MV-4-11 (cell line): ENCODE data around the gene DTNA.
"Not testable (repeated sequence)": the region's sequence is repeated elsewhere in the genome, so short reads cannot be mapped to it uniquely, and the experiment has no call there.

Source experiments
- DNase-seq: peaks from one replicate; lab custom pipeline; 2025; lab: John Stamatoyannopoulos, UW

DTNA gene

DNA sequence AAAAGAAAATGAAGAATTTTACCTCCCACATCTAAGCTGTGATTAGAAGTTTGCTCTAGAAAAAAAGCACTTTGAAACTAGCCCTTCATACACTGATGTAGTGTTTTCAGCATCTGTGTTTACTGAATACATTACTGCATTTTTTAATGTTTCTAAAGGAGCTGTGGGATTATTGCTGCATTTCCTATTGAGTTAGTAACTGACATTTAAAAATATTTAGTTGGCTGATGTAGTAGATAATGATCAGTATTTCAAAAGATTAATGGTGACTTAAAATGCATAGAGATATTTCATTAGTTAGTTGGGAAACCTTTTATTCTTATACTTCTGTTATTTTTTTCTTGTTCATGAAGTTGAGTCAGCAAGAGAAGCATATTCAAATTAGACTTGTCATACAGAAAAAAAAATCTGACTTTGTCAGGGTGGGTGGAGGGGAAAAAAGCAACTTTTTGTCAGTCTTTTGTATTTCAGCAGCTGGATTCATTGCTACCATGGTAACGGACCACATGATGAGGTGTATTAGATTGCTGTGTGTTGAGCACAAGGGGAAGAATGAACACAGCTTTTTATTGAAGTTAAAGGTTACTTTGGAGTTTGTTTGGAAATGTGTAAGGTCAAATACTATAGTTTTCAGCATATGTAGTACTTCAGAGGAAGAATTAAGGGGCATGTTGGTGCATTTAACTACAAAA, at the start of gene DTNA:
Gene DTNA, plus strand, starts transcription at position 549 of the 692 bp plus-strand sequence. CDS start 45,679 bp downstream, outside the sequence.
- DNase-seq = peak; percentile 48

DNA sequence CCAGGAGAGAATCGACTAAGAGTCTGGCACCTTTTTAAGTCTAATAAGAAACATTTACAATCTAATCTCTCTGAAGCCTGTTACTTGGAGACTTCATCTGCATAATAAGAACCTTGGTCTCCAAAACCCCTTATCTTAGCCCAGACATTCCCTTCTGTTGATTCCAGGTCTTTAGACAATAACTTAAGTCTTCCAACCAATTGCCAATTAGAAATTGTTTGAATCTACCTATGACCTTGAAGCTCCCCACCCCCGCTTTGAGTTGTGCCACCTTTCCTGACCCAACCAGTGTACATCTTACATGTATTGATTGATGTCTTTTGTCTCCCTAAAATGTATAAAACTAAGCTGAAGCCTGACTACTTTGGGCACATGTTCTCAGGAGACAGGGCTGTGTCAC, 49.5 kb upstream of the DTNA start:
- no peak for DNase-seq

DNA sequence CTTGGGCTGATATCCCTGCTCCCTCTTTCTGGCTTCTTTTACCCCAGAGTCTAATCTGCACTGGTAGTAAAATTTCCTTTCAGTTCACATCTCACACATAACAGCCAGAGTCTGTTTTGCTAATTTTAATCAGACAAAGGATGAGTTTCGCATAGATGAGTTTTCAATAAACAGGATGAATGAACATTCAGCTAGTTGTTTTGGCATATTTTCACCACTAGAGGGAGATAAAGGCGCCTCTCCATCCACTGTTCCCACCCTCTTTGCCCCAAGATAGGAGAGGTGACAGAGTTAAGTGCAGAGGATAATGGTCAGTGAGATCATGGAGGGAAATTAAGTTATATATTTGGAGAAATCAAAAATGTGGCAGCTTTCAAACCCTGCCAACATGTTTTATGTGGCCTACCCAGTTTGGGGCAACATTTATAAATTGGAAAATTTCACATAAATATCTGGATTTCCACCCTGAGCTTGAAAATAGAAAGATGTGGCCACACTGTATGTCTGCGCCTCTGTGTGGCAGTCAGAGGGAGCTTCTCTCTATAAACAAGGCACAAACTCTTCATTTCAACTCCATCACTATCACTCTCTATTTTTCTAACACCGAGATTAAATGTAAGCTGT, 48.5 kb upstream of the DTNA start:
- peak; percentile 30 for DNase-seq

DNA sequence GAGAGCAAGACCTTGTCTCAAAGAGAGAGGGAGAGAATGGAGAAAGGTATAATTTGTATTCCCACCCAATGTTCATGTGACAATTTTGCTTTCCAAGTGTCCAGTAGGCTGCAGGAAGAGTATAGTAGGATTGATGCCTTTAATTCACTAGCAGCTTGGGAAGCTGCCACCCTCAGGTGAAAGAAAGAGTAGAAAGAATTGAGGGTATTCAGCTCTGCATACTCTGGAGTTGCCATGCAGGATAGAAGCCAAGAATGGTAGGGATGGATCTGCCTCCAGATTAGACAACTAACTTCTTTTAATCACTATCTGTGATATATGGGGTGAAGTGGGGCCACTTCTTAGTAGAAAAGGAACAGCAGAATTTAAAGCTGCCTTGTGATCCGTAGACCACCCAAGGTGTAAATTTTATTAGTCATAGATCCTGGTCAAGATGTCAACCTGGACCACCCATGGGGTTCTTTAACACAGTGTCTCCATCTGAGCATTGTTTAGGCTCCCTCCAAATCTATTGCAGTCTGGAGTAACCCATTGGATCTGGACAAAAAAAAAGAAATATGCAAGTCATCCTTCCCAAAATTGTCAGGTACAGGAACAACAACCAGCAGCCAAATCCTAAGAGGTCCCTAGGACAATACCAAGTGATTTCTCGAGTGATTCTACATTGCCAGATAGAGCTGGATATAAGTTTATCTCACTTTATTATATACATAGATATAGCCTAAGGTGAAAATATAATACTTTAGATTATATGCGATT, 33.1 kb upstream of the DTNA start:
- DNase-seq = no peak

DNA sequence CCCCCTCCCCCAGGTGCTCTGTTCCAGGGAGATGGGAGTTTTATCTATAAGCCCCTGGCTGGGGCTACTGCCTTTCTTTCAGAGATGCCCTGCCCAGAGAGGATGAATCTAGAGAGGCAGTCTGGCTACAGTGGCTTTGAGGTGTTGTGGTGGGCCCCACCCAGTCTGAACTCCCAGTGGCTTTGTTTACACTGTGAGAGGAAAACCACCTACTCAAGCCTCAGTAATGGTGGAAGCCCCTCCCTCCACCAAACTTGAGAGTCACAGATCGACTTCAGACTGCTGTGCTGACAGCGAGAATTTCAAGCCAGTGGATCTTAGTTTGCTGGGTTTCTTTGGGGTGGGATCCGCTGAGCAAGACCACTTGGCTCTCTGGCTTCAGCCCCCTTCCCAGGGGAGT, 20.3 kb upstream of the DTNA start:
- DNase-seq = not testable (repeated sequence)

DNA sequence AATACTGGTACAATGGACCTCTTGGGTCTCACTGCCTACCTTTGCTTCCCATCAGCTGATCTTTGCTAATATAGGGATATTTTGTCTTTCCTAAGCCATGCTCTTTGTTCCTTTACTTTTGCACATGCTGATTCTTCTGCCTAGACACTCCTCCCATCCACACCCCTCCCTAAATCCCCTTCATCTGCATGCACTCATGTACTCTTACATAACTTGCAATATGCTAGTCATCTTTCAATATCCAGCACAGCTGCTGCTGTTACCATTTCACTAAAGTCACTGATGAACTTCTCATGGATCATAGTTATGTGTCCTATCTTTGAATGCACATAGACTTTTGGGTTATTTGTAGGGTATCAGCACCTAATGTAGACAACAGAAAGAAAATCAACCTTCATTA, 18.5 kb upstream of the DTNA start:
- no peak for DNase-seq

DNA sequence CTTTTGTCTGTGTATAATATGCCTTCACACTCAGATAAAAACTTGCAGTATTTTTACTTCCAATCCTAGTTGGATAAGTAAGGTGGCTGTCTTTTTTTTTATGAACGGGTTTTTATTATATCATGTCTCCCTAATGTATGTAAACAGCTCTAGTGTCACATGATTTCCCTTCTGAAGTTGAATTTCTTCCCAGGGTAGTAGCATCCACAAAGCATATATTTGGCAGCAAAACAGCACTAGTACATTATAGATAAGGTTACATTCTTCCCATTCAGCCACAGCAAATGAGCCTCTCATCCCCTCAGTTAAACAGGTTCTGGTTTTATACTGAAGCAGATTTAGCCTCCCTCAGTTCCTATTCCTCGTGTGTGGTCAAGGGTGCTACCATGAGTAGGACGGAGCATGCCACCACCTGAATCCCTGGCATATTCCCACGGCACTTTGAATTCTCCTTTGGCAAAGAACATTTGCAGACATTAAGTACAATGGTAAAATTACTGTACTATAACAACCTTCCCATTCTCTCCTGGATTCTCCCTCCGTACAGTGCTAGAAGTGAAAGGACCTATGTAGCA, 15.4 kb upstream of the DTNA start:
- no peak for DNase-seq

DNA sequence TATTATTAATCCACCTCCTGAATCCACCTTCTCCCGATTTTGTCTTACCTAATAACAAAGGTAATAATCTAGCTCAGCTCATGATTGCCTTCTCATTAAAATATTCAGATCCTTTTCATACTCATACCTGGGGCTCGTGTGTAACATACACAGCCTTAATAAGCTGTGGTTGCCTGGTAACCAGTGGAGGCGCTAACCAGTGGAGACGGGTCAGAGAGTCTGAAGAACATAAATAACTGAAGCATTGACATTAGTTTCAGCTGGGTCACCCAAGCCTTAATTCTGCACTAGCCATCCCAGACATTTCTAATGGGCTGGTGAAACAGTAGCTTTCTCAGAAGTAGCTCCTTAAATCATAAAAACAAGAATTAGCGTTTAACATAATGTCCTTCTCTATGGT, 14.8 kb upstream of the DTNA start:
- DNase-seq = no peak

DNA sequence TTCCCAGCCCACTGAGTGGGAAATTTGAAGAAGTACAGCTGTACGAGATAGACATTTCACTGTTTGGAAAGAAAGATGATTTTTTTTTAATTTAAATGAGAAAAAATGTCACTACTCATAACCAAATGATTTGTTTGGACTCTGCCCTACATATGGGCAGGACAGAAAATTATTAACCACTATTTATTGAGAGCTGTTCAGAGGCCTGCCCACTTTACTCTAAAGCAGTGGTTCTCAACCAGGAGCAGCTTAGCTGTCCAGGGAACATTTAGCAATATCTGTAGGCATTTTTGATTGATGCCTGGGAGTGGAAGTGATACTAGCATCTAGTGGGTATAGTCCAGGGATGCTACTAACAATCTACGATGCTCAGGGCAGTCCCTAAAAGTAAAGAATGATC, 13.4 kb upstream of the DTNA start:
- peak; percentile 8 for DNase-seq

DNA sequence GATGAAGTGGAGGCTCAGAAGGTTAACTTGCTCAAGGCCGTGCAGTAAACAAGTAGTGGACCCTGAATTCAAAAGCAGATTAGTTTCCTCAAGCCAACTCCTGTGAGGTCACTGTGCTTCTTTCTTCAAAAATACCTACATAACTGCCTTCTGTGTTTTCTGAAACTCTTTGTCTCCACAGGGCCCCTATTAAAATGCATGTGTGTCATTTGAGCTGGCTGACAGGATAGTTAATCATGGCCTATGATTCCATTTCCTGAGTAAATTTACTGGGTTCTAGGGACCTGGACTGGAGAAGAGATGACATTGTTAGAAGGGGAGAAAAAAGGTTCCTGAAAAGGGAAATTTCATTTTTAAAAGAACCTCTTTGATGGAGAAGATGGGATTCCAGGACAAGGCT, 12.9 kb upstream of the DTNA start:
- no peak for DNase-seq

DNA sequence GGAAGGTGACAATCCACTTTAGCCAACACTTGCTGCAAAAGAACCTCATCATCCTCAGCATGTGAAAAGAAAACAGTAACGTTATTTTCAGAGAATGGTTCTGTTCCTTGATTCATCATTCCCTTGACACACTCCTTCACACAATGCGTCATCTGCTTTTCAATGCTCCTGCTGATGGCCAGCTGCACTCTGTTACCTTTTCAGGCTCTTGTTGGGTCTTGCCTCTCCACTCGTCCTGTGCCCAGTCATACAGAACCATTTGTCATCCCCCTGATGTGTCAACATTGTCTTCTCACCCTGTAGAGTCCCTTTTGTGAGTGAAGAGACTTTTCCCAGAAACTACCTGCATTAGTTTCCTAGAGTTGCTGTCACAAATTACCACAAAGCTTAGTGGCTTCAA, 12.2 kb upstream of the DTNA start:
- no peak for DNase-seq

DNA sequence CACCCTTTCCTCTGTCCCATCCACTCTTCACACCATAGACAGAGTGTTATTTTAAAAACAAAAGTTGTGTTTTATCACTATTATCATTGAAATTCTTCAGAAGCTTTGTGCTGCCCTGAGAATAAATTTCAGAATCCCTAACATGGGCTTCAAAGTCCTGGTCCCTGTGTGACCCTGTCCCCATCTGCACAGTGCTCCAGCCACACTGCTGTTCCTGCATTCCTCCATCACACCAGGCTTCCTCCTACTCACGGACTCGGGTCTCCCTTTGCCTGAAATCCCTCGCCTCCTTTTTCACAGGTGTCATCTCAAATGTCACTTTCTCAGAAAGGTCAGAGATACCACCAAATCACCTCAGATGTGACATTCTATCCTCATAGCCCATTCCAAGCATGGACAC, 8.2 kb upstream of the DTNA start:
- no peak for DNase-seq

DNA sequence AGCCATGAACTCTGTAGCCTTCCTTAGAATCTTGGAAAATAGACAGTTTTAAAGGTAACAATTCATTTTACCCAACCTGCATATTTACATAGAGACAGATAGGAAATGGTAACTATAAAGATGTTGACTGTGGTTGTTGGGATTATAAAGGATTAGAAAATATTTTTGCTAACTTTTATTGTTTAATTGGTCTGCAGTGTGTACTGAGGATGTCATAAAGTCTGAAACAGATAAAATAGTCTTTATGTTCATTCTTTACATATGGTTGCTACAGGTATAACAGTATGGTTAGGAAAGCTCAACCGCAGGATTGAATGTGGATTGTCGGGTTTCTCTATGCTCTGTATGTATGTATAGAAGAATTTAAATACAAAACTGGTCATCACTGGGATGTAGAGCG, 7.3 kb upstream of the DTNA start:
- DNase-seq = no peak

DNA sequence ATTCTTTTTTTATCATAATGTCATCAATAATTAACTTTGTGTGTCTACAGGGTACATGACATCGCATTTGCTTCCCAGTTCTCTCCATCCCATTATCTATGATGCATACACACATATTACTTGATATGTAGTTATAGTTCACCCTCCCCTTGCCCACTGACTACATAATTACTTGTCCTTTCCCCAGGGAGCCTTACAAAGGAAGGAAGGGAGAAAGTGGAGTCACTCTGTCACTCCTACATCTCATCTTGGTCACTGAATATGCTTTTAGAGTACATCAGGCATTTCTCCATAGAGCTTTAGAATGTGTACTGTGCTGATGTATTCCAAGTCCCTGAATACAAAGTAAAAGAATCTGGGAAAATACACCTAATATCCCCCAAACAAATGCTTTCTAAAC, 6.0 kb upstream of the DTNA start:
- no peak for DNase-seq

DNA sequence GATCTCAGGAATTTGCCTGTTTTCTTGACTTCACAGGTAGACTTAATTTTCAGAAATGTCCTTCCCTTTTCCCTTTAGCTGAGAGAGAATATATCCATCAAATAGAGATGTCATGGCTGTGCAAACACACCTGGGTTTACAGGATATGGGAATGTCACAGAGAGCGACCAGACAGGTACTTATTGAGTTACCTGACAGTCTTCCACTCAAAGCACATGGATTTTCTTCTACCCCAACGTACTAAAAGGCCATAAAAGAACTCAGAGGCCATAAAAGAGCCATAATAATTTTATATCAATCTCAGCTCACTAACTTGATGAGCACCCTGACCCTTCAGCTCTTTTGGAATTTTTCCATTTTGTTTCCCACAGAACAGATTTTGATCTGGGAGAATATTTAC, 5.3 kb upstream of the DTNA start:
- no peak for DNase-seq

DNA sequence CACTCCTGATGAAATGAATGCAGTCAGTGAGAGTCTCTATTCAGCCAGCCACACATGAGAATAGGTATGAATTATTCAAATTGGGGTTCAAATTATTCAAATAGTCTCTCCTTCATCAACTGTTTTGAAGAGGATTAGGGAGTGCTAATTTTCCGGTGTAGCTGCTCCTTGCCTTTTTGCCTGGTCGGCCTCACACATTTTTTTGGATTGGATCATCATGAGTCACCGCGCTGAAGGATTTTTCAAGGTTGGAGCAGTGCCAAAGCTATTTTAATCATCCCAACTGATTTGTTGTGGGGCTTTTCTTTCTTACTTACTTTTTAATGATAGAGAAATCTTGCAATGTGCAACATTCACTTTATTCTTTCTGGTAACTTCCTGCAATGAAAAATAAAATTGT, 2.4 kb upstream of the DTNA start:
- DNase-seq = no peak

DNA sequence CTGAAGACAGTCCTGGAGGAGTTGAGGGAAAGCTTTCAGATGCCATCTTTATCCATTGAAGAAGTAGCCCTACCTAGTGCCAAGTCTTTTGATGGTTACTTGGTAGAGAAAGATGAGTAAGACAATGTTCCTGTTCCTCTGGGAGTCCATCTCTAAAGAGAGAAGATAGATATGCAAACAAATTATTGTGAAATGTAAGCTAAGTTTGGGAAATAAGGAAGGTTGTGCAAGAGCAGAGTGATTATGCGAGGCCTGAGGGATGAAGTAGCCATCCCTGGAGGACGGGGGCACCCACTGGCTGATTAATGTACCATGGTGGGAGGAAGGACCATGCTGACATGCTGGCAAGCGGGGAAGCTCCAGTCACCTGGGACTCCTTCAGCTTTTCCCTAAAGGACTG, 994 bp upstream of the DTNA start:
- DNase-seq = peak; percentile 87

DNA sequence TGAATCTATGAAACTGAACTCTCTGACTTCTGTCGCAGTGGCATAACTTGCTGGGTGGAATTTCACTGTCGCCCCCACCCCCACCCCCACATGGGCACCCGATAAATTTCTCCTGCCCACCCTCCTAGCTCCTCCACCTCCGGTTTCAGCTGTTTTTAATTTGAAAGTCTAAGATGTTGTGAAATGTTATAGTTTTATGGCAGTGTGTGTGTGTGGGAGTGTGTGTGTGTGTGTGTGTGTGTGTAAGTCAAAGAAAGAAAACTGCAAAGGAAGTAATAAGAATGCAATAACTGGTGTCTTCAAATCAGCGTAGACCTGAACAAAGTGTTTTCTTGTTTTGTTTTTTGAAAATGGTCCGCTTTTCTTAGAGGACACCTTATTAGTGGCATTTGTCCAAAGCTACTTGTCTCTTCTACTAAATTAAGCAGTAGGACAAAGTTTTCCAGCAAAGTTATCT, 388 bp downstream of the DTNA start:
- DNase-seq = no peak

DNA sequence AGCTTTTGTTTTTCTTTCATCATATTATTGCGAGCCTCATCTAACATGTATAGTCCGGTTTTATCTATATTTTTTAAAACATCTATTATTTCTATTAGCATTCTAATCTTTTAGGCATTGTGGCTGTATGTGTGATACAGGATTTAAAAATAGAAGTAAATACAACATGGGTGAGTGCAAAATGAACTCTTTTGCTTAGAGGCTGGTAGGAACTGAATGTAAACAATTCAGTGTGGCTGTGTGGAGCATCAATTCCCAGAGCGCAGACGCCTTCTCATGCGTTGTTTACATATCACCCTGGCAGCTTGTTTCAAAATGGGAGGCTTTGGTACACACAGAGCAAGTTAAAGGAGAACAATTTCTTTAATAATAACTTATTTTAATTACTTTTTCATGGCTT, 836 bp downstream of the DTNA start:
- DNase-seq = no peak

DNA sequence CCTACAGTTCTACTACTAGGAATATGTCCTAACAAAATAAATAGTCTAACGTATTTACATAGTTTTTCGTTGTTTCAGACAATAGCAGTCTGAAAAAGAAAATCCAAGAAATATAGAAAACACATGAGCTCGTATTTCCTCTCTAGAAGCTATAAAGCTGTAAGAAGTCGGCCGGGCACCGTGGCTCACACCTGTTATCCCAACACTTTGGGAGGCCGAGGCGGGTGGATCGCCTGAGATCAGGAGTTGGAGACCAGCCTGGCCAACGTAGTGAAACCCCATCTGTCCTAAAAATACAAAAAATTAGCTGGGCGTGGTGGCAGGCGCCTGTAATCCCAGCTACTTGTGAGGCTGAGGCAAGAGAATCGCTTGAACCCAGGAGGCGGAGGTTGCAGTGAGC, 6.0 kb downstream of the DTNA start:
- DNase-seq = not testable (repeated sequence)

DNA sequence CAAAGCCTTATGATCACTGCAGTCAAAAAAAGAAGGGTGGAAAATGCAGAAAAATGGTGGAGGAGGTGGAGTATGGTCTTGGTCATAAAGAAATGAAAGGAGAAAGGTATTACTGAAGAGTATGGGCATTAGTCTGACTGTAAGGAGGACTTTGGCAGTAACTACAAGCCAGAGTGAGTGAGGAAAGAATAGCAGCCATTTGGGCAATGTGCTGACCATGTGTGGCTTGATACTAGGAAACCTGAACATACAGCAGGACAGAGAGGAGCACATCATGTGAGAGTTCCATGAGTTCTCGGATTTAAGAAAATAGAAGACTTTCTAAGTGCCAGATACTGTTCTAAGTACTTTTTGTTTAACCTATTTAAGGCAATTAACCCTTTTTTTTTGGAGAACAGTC, 8.5 kb downstream of the DTNA start:
- DNase-seq = no peak

DNA sequence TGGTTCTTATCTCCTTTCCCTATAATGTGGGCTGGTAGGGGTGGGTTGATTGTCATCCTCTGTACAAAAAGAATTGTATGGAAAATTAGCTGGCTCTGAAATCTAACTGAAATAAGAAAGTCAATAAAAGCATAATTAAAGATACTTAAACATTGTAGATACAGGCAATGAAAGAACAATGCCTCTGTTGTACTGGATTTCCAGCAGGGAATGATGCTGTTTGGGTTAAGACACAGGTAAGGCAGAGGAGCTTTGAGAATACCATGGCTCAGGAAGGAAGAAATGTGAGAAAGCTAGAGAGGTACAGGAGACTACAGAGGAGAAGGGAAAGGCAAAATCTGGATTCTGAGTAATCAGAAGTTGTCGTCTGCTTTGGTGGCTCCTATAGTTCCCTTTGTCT, 10.1 kb downstream of the DTNA start:
- no peak for DNase-seq

DNA sequence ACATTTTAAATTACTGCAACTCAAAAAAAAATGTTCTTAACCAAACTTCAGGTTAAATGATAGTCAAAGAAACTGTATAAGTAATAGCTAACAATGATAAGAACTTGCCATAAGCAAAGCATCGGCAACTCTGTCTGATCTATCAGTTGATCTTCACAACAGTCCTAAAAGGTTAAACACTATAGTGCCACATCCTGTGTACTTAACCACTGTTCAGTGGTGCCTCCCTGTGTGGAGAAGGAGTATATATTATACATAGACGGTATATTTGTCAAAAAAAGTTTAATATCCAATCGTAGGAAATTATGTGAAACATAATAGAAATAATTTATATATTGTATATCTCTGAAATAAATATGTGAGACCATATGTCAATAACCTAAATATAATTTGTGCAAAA, 13.0 kb downstream of the DTNA start:
- DNase-seq = no peak
